ENCODE results near the gene DEGS2.

DNA sequence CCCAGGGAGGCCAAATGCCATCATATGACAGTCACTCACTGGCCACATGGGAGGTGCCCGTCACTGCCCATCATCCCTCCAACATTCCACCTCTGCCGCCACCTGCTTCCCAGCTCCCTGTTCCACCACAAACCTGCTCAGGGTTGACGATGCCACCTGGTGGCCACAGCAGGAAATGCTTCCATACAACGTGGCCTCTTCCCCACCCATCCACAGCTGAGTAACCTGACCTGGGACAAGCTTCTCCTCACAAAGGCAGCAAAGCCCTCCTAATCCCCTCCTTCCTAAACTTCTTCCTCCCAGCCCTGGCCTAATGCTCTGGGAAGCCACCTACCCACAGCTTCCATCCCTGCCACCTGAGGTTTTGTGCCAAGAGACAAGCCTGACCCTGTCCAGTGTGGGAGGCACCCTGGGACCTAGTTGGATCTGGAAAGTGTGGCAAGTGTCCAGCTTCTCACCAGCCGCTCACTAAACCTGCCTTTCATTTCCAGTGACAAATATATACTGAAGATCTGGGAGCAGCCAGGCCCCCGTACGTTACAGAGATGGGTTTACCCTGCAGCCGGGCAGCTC lies 4.3 kb downstream of the DEGS2 start:
- no peak for TF ChIP-seq EZH2 (IDR thresholded peaks at IDR 0.05; ENCODE audit: borderline replicate concordance, low read depth, low read length, poor library complexity, severe bottlenecking)
- TF ChIP-seq, protein P1, sequence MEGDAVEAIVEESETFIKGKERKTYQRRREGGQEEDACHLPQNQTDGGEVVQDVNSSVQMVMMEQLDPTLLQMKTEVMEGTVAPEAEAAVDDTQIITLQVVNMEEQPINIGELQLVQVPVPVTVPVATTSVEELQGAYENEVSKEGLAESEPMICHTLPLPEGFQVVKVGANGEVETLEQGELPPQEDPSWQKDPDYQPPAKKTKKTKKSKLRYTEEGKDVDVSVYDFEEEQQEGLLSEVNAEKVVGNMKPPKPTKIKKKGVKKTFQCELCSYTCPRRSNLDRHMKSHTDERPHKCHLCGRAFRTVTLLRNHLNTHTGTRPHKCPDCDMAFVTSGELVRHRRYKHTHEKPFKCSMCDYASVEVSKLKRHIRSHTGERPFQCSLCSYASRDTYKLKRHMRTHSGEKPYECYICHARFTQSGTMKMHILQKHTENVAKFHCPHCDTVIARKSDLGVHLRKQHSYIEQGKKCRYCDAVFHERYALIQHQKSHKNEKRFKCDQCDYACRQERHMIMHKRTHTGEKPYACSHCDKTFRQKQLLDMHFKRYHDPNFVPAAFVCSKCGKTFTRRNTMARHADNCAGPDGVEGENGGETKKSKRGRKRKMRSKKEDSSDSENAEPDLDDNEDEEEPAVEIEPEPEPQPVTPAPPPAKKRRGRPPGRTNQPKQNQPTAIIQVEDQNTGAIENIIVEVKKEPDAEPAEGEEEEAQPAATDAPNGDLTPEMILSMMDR (conservative IDR thresholded peaks at IDR 0.05; ENCODE audit: low read depth, low read length), result peak; percentile 74

Data from A673 (cell line).